Central memory CD8-positive, alpha-beta T cell (primary cell): ENCODE data around the gene CNBP.
"Not testable (repeated sequence)": the region's sequence is repeated elsewhere in the genome, so short reads cannot be mapped to it uniquely, and the experiment has no call there.

Source experiments
- ATAC-seq: fragments of 150-1000 bp; cut with Tn5 transposase; replicated peaks from 2 replicates; pipeline ENCODE4 v1.10.0; 2022; ENCODE audit warnings: mild to moderate bottlenecking, moderate FRiP score, moderate number of reproducible peaks; ENCODE audit not compliant: poor library complexity, severe bottlenecking; ENCODE audit errors: extremely low read depth
- DNase-seq, 2 donors: peaks; one replicate each; pipeline ENCODE4 v3.0.0; 2021; ENCODE audit warnings: low spot score in 2 of 2
- H3K27ac Mint-ChIP-seq: one replicate; pipeline ENCODE4 v1.8.0; 2022; ENCODE audit warnings: low read depth, mild to moderate bottlenecking, moderate library complexity, mixed read lengths
- H3K27me3 Mint-ChIP-seq: one replicate; pipeline ENCODE4 v1.8.0; 2022; ENCODE audit warnings: mixed read lengths
- H3K36me3 Mint-ChIP-seq: one replicate; pipeline ENCODE4 v1.8.0; 2022; ENCODE audit warnings: mild to moderate bottlenecking, moderate library complexity, mixed read lengths; ENCODE audit not compliant: insufficient read depth
- H3K4me1 Mint-ChIP-seq: one replicate; pipeline ENCODE4 v1.8.0; 2022; ENCODE audit warnings: mixed read lengths
- H3K4me3 Mint-ChIP-seq: one replicate; pipeline ENCODE4 v1.8.0; 2022; ENCODE audit warnings: mild to moderate bottlenecking, moderate library complexity, mixed read lengths
- H3K9me3 Mint-ChIP-seq: one replicate; pipeline ENCODE4 v1.8.0; 2022; ENCODE audit warnings: mixed read lengths

The CNBP gene

GRCh38 chr3:129205109-129205832 lies 21.6 kb upstream of the CNBP start:
- Mint-ChIP-seq H3K27me3 (peaks cover 6% of the 10 kb centered on the region), H3K9me3 (no peaks in the 10 kb centered on the region), H3K4me3 (no peak overlapping the region), H3K4me1 (no peaks in the 10 kb centered on the region), H3K27ac (no peak overlapping the region), H3K36me3 (no peaks in the 10 kb centered on the region)
- DNase-seq = no peak
- no peak for ATAC-seq

DNA sequence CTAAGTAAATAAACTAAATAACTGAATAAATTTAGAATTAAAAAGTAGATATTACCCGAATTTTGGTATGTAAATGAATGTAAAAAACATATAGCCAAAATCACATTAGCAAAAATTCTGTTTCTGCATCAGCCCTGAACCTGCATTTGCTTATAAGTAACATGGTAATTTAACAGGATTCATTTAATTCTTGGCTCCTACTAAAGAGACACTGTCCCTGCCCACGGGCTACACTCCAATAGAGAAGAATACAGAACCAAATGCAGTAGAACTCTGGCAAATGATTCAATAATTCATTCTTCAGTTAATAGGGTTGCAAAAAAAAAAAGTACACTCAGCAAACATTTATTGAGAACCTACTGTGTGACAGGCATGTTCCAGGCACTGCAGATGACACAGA lies 20.8 kb upstream of the CNBP start:
- Mint-ChIP-seq H3K4me3 (no peak overlapping the region), H3K9me3 (no peaks in the 10 kb centered on the region), H3K27me3 (no peaks in the 10 kb centered on the region), H3K36me3 (no peaks in the 10 kb centered on the region), H3K4me1 (no peaks in the 10 kb centered on the region), H3K27ac (no peak overlapping the region)
- no peak for ATAC-seq
- no peak for DNase-seq

DNA sequence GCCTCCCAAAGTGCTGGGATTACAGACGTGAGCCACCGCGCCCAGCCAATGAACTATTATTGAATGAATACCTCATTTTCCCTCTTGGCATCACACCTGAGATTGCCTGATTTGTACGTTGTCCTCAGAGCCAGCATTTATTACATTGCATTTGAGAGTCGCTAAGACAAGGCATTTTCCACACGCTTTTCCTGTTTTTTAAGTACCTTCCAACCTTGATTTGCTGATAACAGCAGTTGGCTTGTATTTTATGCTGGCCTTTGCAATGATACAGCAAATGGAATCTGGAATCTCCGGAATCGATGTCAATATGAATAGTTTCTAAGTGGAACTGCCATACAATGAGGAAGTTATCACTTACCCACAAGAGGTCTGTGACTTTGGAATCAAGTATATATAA lies 15.7 kb upstream of the CNBP start:
- ATAC-seq (no peak), DNase-seq (no peak)
- Mint-ChIP-seq H3K36me3 (no peaks in the 10 kb centered on the region), H3K4me3 (no peak overlapping the region), H3K27me3 (no peaks in the 10 kb centered on the region), H3K4me1 (no peaks in the 10 kb centered on the region), H3K9me3 (no peaks in the 10 kb centered on the region), H3K27ac (no peak overlapping the region)

DNA sequence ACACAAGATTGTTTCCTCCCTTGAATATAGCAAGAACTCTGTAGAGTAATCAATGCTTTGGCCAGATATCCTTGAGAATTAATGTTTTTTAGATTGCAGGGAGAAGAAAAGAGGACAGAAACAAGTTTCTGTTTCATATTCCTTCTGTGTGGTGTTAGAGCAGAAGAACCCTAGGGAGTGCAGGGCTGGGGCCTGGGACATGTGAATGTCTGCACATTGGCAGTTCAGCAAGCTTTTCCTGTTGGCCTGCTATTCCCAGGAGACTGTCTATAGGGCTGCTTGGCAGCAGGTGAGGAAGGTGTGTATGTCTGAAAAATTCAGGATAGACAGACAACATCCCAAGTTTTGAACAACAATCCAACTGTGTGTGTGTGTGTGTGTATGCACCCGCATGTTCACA lies 13.6 kb upstream of the CNBP start:
- Mint-ChIP-seq H3K9me3 (no peaks in the 10 kb centered on the region), H3K36me3 (no peaks in the 10 kb centered on the region)

GRCh38 chr3:129196601-129197000 lies 12.9 kb upstream of the CNBP start:
- H3K27ac Mint-ChIP-seq = no peak overlapping the region
- H3K4me3 Mint-ChIP-seq = no peak overlapping the region
- no peaks in the 10 kb centered on the region for H3K27me3 Mint-ChIP-seq
- no peaks in the 10 kb centered on the region for H3K9me3 Mint-ChIP-seq
- H3K4me1 Mint-ChIP-seq = no peaks in the 10 kb centered on the region
- no peaks in the 10 kb centered on the region for H3K36me3 Mint-ChIP-seq
- no peak for DNase-seq
- ATAC-seq = no peak

More for the DNA sequence above, 13.6 kb upstream of the CNBP start:
- Mint-ChIP-seq H3K4me3 (no peak overlapping the region), H3K27ac (no peak overlapping the region), H3K27me3 (no peaks in the 10 kb centered on the region), H3K4me1 (no peaks in the 10 kb centered on the region)
- no peak for ATAC-seq
- no peak for DNase-seq

GRCh38 chr3:129195731-129196256 lies 12.1 kb upstream of the CNBP start:
- DNase-seq = no peak
- no peak overlapping the region for H3K27ac Mint-ChIP-seq
- no peaks in the 10 kb centered on the region for H3K36me3 Mint-ChIP-seq
- no peaks in the 10 kb centered on the region for H3K27me3 Mint-ChIP-seq
- no peaks in the 10 kb centered on the region for H3K9me3 Mint-ChIP-seq
- no peak for ATAC-seq
- no peak overlapping the region for H3K4me3 Mint-ChIP-seq
- H3K4me1 Mint-ChIP-seq = no peaks in the 10 kb centered on the region

GRCh38 chr3:129189793-129190192 lies 6.1 kb upstream of the CNBP start:
- not testable (repeated sequence) for H3K4me1 Mint-ChIP-seq, H3K27ac Mint-ChIP-seq, H3K9me3 Mint-ChIP-seq, H3K27me3 Mint-ChIP-seq, DNase-seq, H3K4me3 Mint-ChIP-seq, ATAC-seq, H3K36me3 Mint-ChIP-seq

DNA sequence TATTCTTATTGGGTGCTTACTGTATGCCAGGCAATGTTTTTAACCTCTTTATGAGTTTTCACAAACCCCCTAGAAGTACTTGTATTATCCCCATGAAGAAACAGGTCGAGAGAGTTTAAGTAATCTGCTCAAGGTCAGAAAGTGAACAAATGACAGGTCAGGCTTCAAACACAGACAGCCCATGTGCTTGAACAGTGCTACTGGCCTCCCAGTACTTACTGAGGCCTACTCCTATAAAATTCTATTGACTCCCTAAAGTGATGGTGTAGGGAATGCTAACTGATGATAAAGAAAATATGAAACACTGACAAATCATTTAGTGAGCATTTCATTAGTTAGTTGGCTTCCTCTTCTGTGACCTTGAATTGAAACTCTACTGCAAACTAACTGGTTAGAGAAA lies 4.2 kb upstream of the CNBP start:
- Mint-ChIP-seq H3K36me3 (peaks cover 15% of the 10 kb centered on the region), H3K4me3 (no peak overlapping the region), H3K27ac (no peak overlapping the region), H3K4me1 (peaks cover 7% of the 10 kb centered on the region), H3K27me3 (no peaks in the 10 kb centered on the region), H3K9me3 (no peaks in the 10 kb centered on the region)
- ATAC-seq (no peak), DNase-seq (no peak)

- Mint-ChIP-seq H3K27me3 (no peaks in the 10 kb centered on the region), H3K4me1 (peaks cover 28% of the 10 kb centered on the region), H3K4me3 (no peak overlapping the region), H3K9me3 (no peaks in the 10 kb centered on the region), H3K27ac (no peak overlapping the region), H3K36me3 (peaks cover 31% of the 10 kb centered on the region)
- ATAC-seq (no peak), DNase-seq (no peak)
These were observed 2.1 kb upstream of the CNBP start for GRCh38 chr3:129185783-129186182.

GRCh38 chr3:129184784-129185542 lies 1.3 kb upstream of the CNBP start:
- H3K27ac Mint-ChIP-seq = peak overlapping the region; percentile 96
- peaks cover 35% of the 10 kb centered on the region for H3K4me1 Mint-ChIP-seq
- H3K4me3 Mint-ChIP-seq, H3K9me3 Mint-ChIP-seq, ATAC-seq, DNase-seq, H3K27me3 Mint-ChIP-seq: not testable (repeated sequence)
- H3K36me3 Mint-ChIP-seq = peaks cover 37% of the 10 kb centered on the region

DNA sequence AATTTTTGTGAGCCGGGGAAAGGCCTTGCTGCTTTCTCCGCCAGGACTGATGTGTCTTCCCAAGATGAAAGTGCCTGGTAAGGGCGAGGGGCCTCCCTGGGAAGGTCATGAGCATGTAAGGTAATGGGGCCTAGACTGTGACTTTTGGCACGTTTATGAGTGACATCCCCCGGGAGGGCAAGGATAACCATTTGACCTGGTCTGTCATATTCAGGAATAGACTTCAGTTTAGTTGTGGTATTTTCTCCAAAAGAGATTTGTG lies 631 bp upstream of the CNBP start:
- H3K4me3 Mint-ChIP-seq = peak overlapping the region; percentile 86
- ATAC-seq = no peak
- DNase-seq = no peak
- H3K9me3 Mint-ChIP-seq = no peaks in the 10 kb centered on the region
- peaks cover 42% of the 10 kb centered on the region for H3K36me3 Mint-ChIP-seq
- no peaks in the 10 kb centered on the region for H3K27me3 Mint-ChIP-seq
- H3K4me1 Mint-ChIP-seq = peaks cover 38% of the 10 kb centered on the region
- H3K27ac Mint-ChIP-seq = peak overlapping the region; percentile 96

DNA sequence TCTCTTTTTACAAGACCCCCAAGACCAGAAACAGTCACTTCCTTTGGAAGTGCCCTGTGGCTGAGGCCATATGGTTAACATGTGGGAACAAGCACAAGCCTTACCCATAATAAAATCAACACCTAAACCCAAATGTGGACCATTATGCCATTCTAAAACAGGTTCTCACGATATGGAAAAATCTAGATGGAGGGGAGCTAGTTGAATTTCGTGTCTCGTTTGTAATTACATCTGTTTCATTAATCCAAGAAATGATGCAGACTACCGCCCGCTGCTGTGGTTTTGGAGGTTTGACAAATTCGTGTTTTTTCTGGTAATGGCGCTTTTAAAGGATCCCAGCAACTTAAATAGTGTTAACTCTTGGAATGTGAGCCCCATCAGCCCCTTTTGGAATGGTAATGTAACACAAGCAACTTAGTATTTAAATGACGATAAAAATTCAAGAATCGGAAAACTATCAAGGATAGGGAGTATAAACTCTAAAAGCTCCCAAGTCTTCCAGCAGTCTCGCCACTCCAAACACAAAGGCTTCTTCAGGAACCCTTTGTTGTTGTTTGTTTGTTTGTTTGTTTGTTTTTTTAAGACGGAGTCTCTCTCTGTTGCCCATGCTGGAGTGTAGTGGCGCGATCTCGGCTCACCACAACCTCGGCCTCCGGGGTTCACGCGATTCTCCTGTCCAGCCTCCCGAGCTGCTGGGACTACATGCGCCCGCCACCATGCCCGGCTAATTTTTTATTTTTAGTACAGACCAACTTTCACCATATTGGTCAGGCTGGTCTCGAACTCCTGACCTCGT lies 1.1 kb downstream of the CNBP start:
- Mint-ChIP-seq H3K4me1 (peaks cover 50% of the 10 kb centered on the region), H3K9me3 (no peaks in the 10 kb centered on the region), H3K4me3 (peak overlapping the region; percentile 86), H3K27ac (peak overlapping the region; percentile 96), H3K36me3 (peaks cover 58% of the 10 kb centered on the region), H3K27me3 (no peaks in the 10 kb centered on the region)
- ATAC-seq (no peak), DNase-seq (no peak)
